Activated T-helper 1 cell treated with Interleukin-2 at 50 U/mL for 16 hours (primary cell): ENCODE measurements around the gene CNBD2.
"Not testable (repeated sequence)": the region's sequence is repeated elsewhere in the genome, so short reads cannot be mapped to it uniquely, and the experiment has no call there.

Experiments
- DNase-seq: peaks from one replicate; pipeline ENCODE4 v3.0.0-alpha.2; 2020; ENCODE audit warnings: low read depth

Gene CNBD2

GRCh38 chr20:36026131-36026530 is 57.7 kb downstream of the CNBD2 start:
- not testable (repeated sequence) for DNase-seq

- no peak for DNase-seq
Measured at GRCh38 chr20:36028106-36028808, 59.9 kb downstream of the CNBD2 start.

GRCh38 chr20:36030149-36030548 is 61.8 kb downstream of the CNBD2 start:
- no peak for DNase-seq

- DNase-seq: no peak
Measured at GRCh38 chr20:36031806-36032205, 63.4 kb downstream of the CNBD2 start.

GRCh38 chr20:36034875-36035274 is 66.5 kb downstream of the CNBD2 start:
- no peak for DNase-seq

- DNase-seq: no peak
Measured at GRCh38 chr20:36035745-36036144, 67.4 kb downstream of the CNBD2 start.

- no peak for DNase-seq
Measured at GRCh38 chr20:36036688-36037087, 68.3 kb downstream of the CNBD2 start.

- DNase-seq: no peak
Measured at GRCh38 chr20:36040571-36040970, 72.2 kb downstream of the CNBD2 start.

- no peak for DNase-seq
Measured at GRCh38 chr20:36043441-36043840, 75.1 kb downstream of the CNBD2 start.

GRCh38 chr20:36043892-36044515 is 75.6 kb downstream of the CNBD2 start:
- DNase-seq: no peak

GRCh38 chr20:36045373-36045714 is 77.0 kb downstream of the CNBD2 start:
- no peak for DNase-seq

- not testable (repeated sequence) for DNase-seq
Measured at GRCh38 chr20:36046073-36046798, 77.8 kb downstream of the CNBD2 start.

GRCh38 chr20:36049408-36049807 is 81.0 kb downstream of the CNBD2 start:
- DNase-seq: not testable (repeated sequence)

- peak; percentile 82 for DNase-seq
Measured at GRCh38 chr20:36050436-36051317, 82.3 kb downstream of the CNBD2 start.

- DNase-seq: no peak
Measured at GRCh38 chr20:36051318-36052116, 83.1 kb downstream of the CNBD2 start.

- no peak for DNase-seq
Measured at GRCh38 chr20:36052117-36052513, 83.7 kb downstream of the CNBD2 start.

- DNase-seq: not testable (repeated sequence)
Measured at GRCh38 chr20:36053863-36054518, 85.6 kb downstream of the CNBD2 start.

- DNase-seq: no peak
Measured at GRCh38 chr20:36055145-36055544, 86.8 kb downstream of the CNBD2 start.

- DNase-seq: no peak
Measured at GRCh38 chr20:36060676-36061075, 92.3 kb downstream of the CNBD2 start.

- no peak for DNase-seq
Measured at GRCh38 chr20:36061754-36062153, 93.4 kb downstream of the CNBD2 start.

- no peak for DNase-seq
Measured at GRCh38 chr20:36062799-36063198, 94.4 kb downstream of the CNBD2 start.
